ENCODE results near the gene MCL1.

DNA sequence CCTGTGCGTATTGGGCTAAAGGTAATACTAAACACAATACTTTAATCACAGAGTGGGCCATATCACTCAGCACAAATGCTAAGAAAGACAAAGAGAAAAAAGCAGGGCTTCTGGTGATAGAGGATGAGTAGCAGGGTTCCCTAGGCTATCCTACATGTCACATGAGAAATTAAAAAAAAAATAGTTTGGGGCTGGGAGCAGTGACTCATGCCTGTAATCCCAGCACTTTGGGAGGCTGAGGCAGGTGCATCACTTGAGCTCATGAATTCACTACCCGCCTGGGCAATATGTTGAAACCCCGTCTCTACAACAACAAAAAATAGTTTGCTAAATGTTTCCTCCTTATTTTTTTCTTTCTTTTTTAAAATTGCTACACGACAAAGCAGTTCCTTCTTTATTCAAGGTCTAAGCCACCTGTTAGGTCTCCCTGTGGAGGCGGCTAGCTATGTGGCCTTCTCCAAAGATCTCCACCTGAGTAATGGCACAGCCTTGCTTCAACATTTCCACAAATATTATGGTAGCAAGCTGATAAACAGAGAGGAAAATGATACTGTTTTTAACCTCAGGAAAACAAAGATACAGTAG lies 48.5 kb upstream of the MCL1 start:
- no peak for TF ChIP-seq ZFP30 (CRISPR knock-in tag; IDR thresholded peaks at IDR 0.05)
- TF ChIP-seq ARNTL (CRISPR knock-in tag; IDR thresholded peaks at IDR 0.05; ENCODE audit: borderline replicate concordance, low read depth), result no peak
- TF ChIP-seq ESRRG (CRISPR knock-in tag; IDR thresholded peaks at IDR 0.05), result no peak
- no peak for TF ChIP-seq TSHZ2 (CRISPR knock-in tag; IDR thresholded peaks at IDR 0.05)
